Keratinocyte (primary cell): ENCODE results near the gene PTPN4. TPM values are rescaled to one million over a fixed set of nuclear protein-coding genes. Genes with fewer than 3 reads are reported as not detected.

Experiments
- DNase-seq: peaks from one replicate; pipeline ENCODE4 v3.0.0-alpha.2; 2011; ENCODE audit warnings: low read depth, missing footprints, low spot score
- FAIRE-seq: peaks from 2 replicates; lab custom pipeline; 2011; peaks lifted over from hg19 to GRCh38; lab: Jason Lieb, UNC
- H2AFZ ChIP-seq: 2 replicates; pipeline ENCODE4 v1.6.0; 2012; ENCODE audit warnings: low read length, control low read depth, inconsistent platforms; ENCODE audit not compliant: control insufficient read depth
- H3K27ac ChIP-seq: 2 replicates; pipeline ENCODE4 v1.5.1; 2011; ENCODE audit warnings: low read length; ENCODE audit not compliant: control insufficient read depth, insufficient read depth
- H3K27me3 ChIP-seq: 3 replicates; pipeline ENCODE4 v1.6.0; 2011; ENCODE audit warnings: low read length; ENCODE audit not compliant: control insufficient read depth, insufficient read depth; ENCODE audit errors: extremely low read depth
- H3K36me3 ChIP-seq, 2 experiments: 2 replicates in 1 of 2; 3 replicates in 1 of 2; pipeline ENCODE4 v1.5.1; 2011; ENCODE audit warnings: low read length in 2 of 2, mild to moderate bottlenecking in 1 of 2; ENCODE audit not compliant: control insufficient read depth in 2 of 2, insufficient read depth in 2 of 2; ENCODE audit errors: extremely low read depth in 1 of 2
- H3K4me1 ChIP-seq: 3 replicates; pipeline ENCODE4 v1.5.1; 2011; ENCODE audit warnings: low read length; ENCODE audit not compliant: control insufficient read depth, insufficient read depth; ENCODE audit errors: extremely low read depth
- H3K4me2 ChIP-seq: 3 replicates; pipeline ENCODE4 v1.6.0; 2011; ENCODE audit warnings: low read depth, low read length; ENCODE audit not compliant: control insufficient read depth, insufficient read depth; ENCODE audit errors: extremely low read depth
- H3K4me3 ChIP-seq, 3 experiments: fragments of 200-600 bp in 1 of 3; sonication (generic) in 1 of 3; 2 replicates in 2 of 3; 3 replicates in 1 of 3; pipeline ENCODE4 v1.5.1; 2011 to 2016; ENCODE audit warnings: low read length in 3 of 3, mild to moderate bottlenecking in 3 of 3, control low read depth in 2 of 3, inconsistent platforms in 1 of 3, low read depth in 1 of 3, mixed read lengths in 1 of 3, mixed run types in 1 of 3, moderate library complexity in 1 of 3; ENCODE audit not compliant: control insufficient read depth in 2 of 3, insufficient read depth in 2 of 3; ENCODE audit errors: extremely low read depth in 1 of 3
- H3K79me2 ChIP-seq: 2 replicates; pipeline ENCODE4 v1.6.0; 2012; ENCODE audit warnings: low read length; ENCODE audit not compliant: control insufficient read depth, insufficient read depth
- H3K9ac ChIP-seq: 3 replicates; pipeline ENCODE4 v1.6.0; 2011; ENCODE audit warnings: low read length; ENCODE audit not compliant: control insufficient read depth, insufficient read depth; ENCODE audit errors: extremely low read depth
- H3K9me1 ChIP-seq: 3 replicates; pipeline ENCODE4 v1.6.0; 2011; ENCODE audit warnings: low read length; ENCODE audit not compliant: control insufficient read depth, insufficient read depth; ENCODE audit errors: extremely low read depth
- H3K9me3 ChIP-seq: 2 replicates; pipeline ENCODE4 v1.5.1; 2012; ENCODE audit warnings: low read depth, low read length; ENCODE audit not compliant: control insufficient read depth
- H4K20me1 ChIP-seq: 3 replicates; pipeline ENCODE4 v1.6.0; 2011; ENCODE audit warnings: low read length; ENCODE audit not compliant: control insufficient read depth, insufficient read depth; ENCODE audit errors: extremely low read depth
- EZH2 ChIP-seq: IDR thresholded peaks from one replicate; pipeline ENCODE4 v1.6.1; 2012; ENCODE audit warnings: inconsistent platforms, mild to moderate bottlenecking, low read length, moderate library complexity
- dilution Hi-C: fragments of 300-500 bp; cut with MboI; formaldehyde crosslinking; loops from one replicate; pipeline ENCODE4 v1.7.0; 2020; ENCODE audit warnings: low sequenced_read_pairs; ENCODE audit not compliant: extremely low pct_ligation_motif_present
- polyA plus RNA-seq, 5 experiments: library from polyadenylated mRNA; depleted of rRNA in 3 of 5; stranded (reverse) in 3 of 5; stranded (forward) in 1 of 5; unstranded in 1 of 5; fragments of >200 nt; gene quantifications; 1 replicate in 1 of 5; 2 replicates in 3 of 5; 3 replicates in 1 of 5; pipeline versions ENCODE4 v1.2.1 to v1.2.3, GENCODE V29; 2011 to 2012; ENCODE audit warnings: missing spikeins in 2 of 5, low read depth in 1 of 5, low replicate concordance in 1 of 5
- TF ChIP-seq, protein P1 (sequence below), 3 experiments: IDR thresholded peaks in 1 of 3; conservative IDR thresholded peaks in 1 of 3; optimal IDR thresholded peaks in 1 of 3; 2 replicates in 2 of 3; 3 replicates in 1 of 3; pipeline versions ENCODE3 to v1.5.1; 2011; ENCODE audit warnings: low read length in 3 of 3, mild to moderate bottlenecking in 3 of 3, moderate library complexity in 2 of 3, control low read depth in 1 of 3, inconsistent platforms in 1 of 3; ENCODE audit not compliant: insufficient read depth in 2 of 3; ENCODE audit errors: extremely low read depth in 1 of 3

PTPN4 gene
- polyA plus RNA-seq, 1 donor (not counting 4 experiments of a cell fraction or from before 2014, with no cell fraction given) = 20.6 TPM

DNA sequence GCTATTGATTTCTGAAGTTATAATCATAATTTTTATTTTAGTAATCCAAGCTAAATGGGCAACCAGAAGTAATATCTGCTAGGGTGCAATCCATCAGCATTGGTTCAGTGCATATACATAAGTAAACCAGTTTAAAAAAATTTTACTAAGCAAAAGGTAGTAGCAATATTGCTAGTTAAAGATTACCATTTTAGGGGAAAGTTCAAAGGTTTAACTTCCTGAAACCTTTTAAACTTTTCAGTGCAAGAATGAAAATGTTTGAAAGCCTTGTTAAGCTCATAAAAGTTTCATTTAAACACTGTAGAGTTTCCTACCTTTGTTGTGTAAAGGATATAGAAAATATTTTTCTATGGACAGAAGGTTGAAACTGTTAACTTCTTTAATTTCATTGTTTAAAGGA, 222.2 kb downstream of the PTPN4 start:
- no peak for TF ChIP-seq EZH2
- TF ChIP-seq, protein P1, sequence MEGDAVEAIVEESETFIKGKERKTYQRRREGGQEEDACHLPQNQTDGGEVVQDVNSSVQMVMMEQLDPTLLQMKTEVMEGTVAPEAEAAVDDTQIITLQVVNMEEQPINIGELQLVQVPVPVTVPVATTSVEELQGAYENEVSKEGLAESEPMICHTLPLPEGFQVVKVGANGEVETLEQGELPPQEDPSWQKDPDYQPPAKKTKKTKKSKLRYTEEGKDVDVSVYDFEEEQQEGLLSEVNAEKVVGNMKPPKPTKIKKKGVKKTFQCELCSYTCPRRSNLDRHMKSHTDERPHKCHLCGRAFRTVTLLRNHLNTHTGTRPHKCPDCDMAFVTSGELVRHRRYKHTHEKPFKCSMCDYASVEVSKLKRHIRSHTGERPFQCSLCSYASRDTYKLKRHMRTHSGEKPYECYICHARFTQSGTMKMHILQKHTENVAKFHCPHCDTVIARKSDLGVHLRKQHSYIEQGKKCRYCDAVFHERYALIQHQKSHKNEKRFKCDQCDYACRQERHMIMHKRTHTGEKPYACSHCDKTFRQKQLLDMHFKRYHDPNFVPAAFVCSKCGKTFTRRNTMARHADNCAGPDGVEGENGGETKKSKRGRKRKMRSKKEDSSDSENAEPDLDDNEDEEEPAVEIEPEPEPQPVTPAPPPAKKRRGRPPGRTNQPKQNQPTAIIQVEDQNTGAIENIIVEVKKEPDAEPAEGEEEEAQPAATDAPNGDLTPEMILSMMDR (optimal IDR thresholded peaks at IDR 0.05 in 1 of 3, IDR thresholded peaks at IDR 0.05 in 1 of 3, conservative IDR thresholded peaks at IDR 0.05 in 1 of 3; ENCODE audit: extremely low read depth in 1 of 3, insufficient read depth in 2 of 3, low read length in 3 of 3) = no peak
- Histone ChIP-seq H3K27ac (no peak overlapping the region), H3K9me1 (no peaks in the 10 kb centered on the region), H2AFZ (no peak overlapping the region), H3K27me3 (no peaks in the 10 kb centered on the region), H3K9me3 (no peaks in the 10 kb centered on the region), H4K20me1 (no peaks in the 10 kb centered on the region), H3K4me3 (no peak overlapping the region), H3K4me2 (no peak overlapping the region), H3K79me2 (no peaks in the 10 kb centered on the region), H3K4me1 (no peaks in the 10 kb centered on the region), H3K36me3 (no peaks in the 10 kb centered on the region), H3K9ac (no peak overlapping the region)
- FAIRE-seq (no peak), DNase-seq (no peak)
- dilution Hi-C loops = no loop called here

DNA sequence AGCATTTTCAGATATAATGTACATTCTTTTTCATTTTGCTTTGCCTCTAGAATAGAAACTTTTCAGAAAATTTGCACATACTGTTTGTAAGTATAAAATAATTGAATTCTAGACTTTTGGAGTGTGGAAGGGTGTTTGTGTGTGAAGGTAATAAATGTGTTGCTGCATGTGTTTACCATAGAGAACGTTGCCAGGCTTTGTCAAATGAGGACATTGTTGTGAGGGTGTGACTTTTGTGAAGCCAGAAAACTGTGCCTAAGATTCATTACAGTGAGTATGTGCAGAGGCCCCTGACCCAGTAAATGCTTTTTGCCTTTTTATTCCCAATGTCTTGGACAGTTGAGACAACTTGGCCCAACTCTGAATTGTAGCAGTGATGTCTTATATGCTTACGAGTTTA, 222.8 kb downstream of the PTPN4 start:
- H3K36me3 ChIP-seq = no peaks in the 10 kb centered on the region
- H3K9me1 ChIP-seq = no peaks in the 10 kb centered on the region
- no peaks in the 10 kb centered on the region for H3K27me3 ChIP-seq
- FAIRE-seq (no peak), DNase-seq (no peak)
- no peaks in the 10 kb centered on the region for H4K20me1 ChIP-seq
- no peak overlapping the region for H3K4me2 ChIP-seq
- no peak overlapping the region for H2AFZ ChIP-seq
- H3K9ac ChIP-seq = no peak overlapping the region
- no peaks in the 10 kb centered on the region for H3K79me2 ChIP-seq
- H3K4me3 ChIP-seq = no peak overlapping the region
- H3K4me1 ChIP-seq = no peaks in the 10 kb centered on the region
- no peak overlapping the region for H3K27ac ChIP-seq
- dilution Hi-C loops = no loop called here
- no peaks in the 10 kb centered on the region for H3K9me3 ChIP-seq
- TF ChIP-seq, protein P1 (optimal IDR thresholded peaks at IDR 0.05 in 1 of 3, IDR thresholded peaks at IDR 0.05 in 1 of 3, conservative IDR thresholded peaks at IDR 0.05 in 1 of 3; ENCODE audit: extremely low read depth in 1 of 3, insufficient read depth in 2 of 3, low read length in 3 of 3) = no peak
